ENCODE results near the gene MUC22. TPM values are rescaled to one million over a fixed set of nuclear protein-coding genes. Genes with fewer than 3 reads are reported as not detected.

The MUC22 gene
- total and polyA plus RNA-seq, 4 donors = not detected

GRCh38 chr6:30988209-30988825 lies 22.0 kb upstream of the MUC22 start:
- DNase-seq (ENCODE audit: low spot score) = no peak
- TF ChIP-seq YY1 (IDR thresholded peaks at IDR 0.05) = no peak
- WGBS = 88% methylated on average over 9 of the region's 9 CpGs
- H3K4me3 ChIP-seq (ENCODE audit: low read depth in 1 of 3, low read length in 3 of 3) = no peak overlapping the region
- H3K27ac ChIP-seq (ENCODE audit: low read depth in 1 of 2, low read length in 2 of 2) = no peak overlapping the region
- H3K36me3 ChIP-seq (ENCODE audit: control insufficient read depth in 4 of 4, insufficient read depth in 3 of 4, low read depth in 1 of 4, low read length in 3 of 4) = no peaks in the 10 kb centered on the region
- H3K9me3 ChIP-seq (ENCODE audit: control insufficient read depth in 4 of 4, low read length in 3 of 4) = no peaks in the 10 kb centered on the region
- no peaks in the 10 kb centered on the region for H3K4me1 ChIP-seq (ENCODE audit: control insufficient read depth in 4 of 4, insufficient read depth in 4 of 4, low read length in 3 of 4)
- no peaks in the 10 kb centered on the region for H3K27me3 ChIP-seq (ENCODE audit: control insufficient read depth in 4 of 4, insufficient read depth in 4 of 4, low read length in 3 of 4)
- no peak overlapping the region for H3K9ac ChIP-seq (ENCODE audit: low read depth in 1 of 2, low read length in 2 of 2)

- no peak for DNase-seq (ENCODE audit: low spot score)
- Histone ChIP-seq H3K36me3 (ENCODE audit: control insufficient read depth in 4 of 4, insufficient read depth in 3 of 4, low read depth in 1 of 4, low read length in 3 of 4) (no peaks in the 10 kb centered on the region), H3K9me3 (ENCODE audit: control insufficient read depth in 4 of 4, low read length in 3 of 4) (no peaks in the 10 kb centered on the region), H3K4me1 (ENCODE audit: control insufficient read depth in 4 of 4, insufficient read depth in 4 of 4, low read length in 3 of 4) (no peaks in the 10 kb centered on the region), H3K27ac (ENCODE audit: low read depth in 1 of 2, low read length in 2 of 2) (no peak overlapping the region), H3K27me3 (ENCODE audit: control insufficient read depth in 4 of 4, insufficient read depth in 4 of 4, low read length in 3 of 4) (no peaks in the 10 kb centered on the region), H3K9ac (ENCODE audit: low read depth in 1 of 2, low read length in 2 of 2) (no peak overlapping the region), H3K4me3 (ENCODE audit: low read depth in 1 of 3, low read length in 3 of 3) (no peak overlapping the region)
- 71% methylated on average over 8 of the region's 8 CpGs for WGBS
- no peak for TF ChIP-seq HNF4G (IDR thresholded peaks at IDR 0.05)
- no peak for TF ChIP-seq HNF4A (conservative IDR thresholded peaks at IDR 0.05)
- TF ChIP-seq REST (IDR thresholded peaks at IDR 0.05) = no peak
Measured at GRCh38 chr6:30990422-30991086, 19.7 kb upstream of the MUC22 start.

DNA sequence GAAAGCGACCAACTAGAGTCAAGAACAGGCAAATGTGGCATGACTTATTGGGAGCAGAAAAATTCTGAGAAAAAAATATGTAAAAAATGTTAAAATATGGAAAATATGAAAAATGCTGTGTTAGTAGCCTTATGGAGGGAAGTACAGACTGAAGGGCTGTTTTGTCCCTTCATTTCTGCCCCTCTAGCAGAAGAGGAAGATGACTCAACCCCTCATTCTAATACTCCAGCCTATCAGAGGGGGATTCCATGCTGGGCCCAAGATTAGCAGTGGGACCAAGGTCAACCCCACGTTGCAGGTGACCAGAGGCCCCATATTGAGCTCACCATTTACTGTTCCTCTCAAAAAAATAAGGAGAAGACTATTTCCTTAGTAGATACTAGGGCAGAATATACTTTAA lies 18.4 kb upstream of the MUC22 start:
- Histone ChIP-seq H3K27me3 (ENCODE audit: control insufficient read depth in 4 of 4, insufficient read depth in 4 of 4, low read length in 3 of 4) (no peaks in the 10 kb centered on the region), H3K9me3 (ENCODE audit: control insufficient read depth in 4 of 4, low read length in 3 of 4) (no peaks in the 10 kb centered on the region), H3K4me3 (ENCODE audit: low read depth in 1 of 3, low read length in 3 of 3) (no peak overlapping the region), H3K27ac (ENCODE audit: low read depth in 1 of 2, low read length in 2 of 2) (no peak overlapping the region), H3K9ac (ENCODE audit: low read depth in 1 of 2, low read length in 2 of 2) (no peak overlapping the region), H3K36me3 (ENCODE audit: control insufficient read depth in 4 of 4, insufficient read depth in 3 of 4, low read depth in 1 of 4, low read length in 3 of 4) (no peaks in the 10 kb centered on the region), H3K4me1 (ENCODE audit: control insufficient read depth in 4 of 4, insufficient read depth in 4 of 4, low read length in 3 of 4) (no peaks in the 10 kb centered on the region)
- no peak for DNase-seq (ENCODE audit: low spot score)
- 66% methylated on average over 2 of the region's 2 CpGs for WGBS
- TF ChIP-seq YY1 (IDR thresholded peaks at IDR 0.05) (no peak), JUND (IDR thresholded peaks at IDR 0.05) (no peak), ATF3 (IDR thresholded peaks at IDR 0.05) (no peak), TAF1 (conservative IDR thresholded peaks at IDR 0.05) (no peak), EGR1 (IDR thresholded peaks at IDR 0.05; ENCODE audit: low read depth in 2 of 2) (no peak), FOXA2 (IDR thresholded peaks at IDR 0.05) (no peak), REST (IDR thresholded peaks at IDR 0.05) (no peak)
- TF ChIP-seq, protein P1, sequence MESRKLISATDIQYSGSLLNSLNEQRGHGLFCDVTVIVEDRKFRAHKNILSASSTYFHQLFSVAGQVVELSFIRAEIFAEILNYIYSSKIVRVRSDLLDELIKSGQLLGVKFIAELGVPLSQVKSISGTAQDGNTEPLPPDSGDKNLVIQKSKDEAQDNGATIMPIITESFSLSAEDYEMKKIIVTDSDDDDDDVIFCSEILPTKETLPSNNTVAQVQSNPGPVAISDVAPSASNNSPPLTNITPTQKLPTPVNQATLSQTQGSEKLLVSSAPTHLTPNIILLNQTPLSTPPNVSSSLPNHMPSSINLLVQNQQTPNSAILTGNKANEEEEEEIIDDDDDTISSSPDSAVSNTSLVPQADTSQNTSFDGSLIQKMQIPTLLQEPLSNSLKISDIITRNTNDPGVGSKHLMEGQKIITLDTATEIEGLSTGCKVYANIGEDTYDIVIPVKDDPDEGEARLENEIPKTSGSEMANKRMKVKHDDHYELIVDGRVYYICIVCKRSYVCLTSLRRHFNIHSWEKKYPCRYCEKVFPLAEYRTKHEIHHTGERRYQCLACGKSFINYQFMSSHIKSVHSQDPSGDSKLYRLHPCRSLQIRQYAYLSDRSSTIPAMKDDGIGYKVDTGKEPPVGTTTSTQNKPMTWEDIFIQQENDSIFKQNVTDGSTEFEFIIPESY (IDR thresholded peaks at IDR 0.05) = no peak
- TF ChIP-seq, protein P2, sequence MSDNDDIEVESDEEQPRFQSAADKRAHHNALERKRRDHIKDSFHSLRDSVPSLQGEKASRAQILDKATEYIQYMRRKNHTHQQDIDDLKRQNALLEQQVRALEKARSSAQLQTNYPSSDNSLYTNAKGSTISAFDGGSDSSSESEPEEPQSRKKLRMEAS (IDR thresholded peaks at IDR 0.05) = no peak

Measured in liver (tissue), 9 donors.